Fibroblast of lung (primary cell): Measurements from ENCODE around the gene COX6A1.

Experiments
- EZH2 ChIP-seq: IDR thresholded peaks from 2 replicates; pipeline ENCODE4 v1.5.1; 2012; ENCODE audit warnings: low read length, control low read depth, mild to moderate bottlenecking; ENCODE audit errors: missing control alignments
- TF ChIP-seq, protein P1 (sequence below), 2 donors: IDR thresholded peaks in 1 of 2; conservative IDR thresholded peaks in 1 of 2; 1 replicate in 1 of 2; 2 replicates in 1 of 2; pipeline ENCODE4 v1.5.1; 2011 to 2012; ENCODE audit warnings: low read length in 2 of 2, control low read depth in 1 of 2, inconsistent platforms in 1 of 2, low read depth in 1 of 2, mild to moderate bottlenecking in 1 of 2

- TF ChIP-seq, protein P1, sequence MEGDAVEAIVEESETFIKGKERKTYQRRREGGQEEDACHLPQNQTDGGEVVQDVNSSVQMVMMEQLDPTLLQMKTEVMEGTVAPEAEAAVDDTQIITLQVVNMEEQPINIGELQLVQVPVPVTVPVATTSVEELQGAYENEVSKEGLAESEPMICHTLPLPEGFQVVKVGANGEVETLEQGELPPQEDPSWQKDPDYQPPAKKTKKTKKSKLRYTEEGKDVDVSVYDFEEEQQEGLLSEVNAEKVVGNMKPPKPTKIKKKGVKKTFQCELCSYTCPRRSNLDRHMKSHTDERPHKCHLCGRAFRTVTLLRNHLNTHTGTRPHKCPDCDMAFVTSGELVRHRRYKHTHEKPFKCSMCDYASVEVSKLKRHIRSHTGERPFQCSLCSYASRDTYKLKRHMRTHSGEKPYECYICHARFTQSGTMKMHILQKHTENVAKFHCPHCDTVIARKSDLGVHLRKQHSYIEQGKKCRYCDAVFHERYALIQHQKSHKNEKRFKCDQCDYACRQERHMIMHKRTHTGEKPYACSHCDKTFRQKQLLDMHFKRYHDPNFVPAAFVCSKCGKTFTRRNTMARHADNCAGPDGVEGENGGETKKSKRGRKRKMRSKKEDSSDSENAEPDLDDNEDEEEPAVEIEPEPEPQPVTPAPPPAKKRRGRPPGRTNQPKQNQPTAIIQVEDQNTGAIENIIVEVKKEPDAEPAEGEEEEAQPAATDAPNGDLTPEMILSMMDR (conservative IDR thresholded peaks at IDR 0.05 in 1 of 2, IDR thresholded peaks at IDR 0.05 in 1 of 2; ENCODE audit: low read depth in 1 of 2, low read length in 2 of 2), result no peak
- no peak for TF ChIP-seq EZH2
These were observed 31.0 kb downstream of the COX6A1 start for GRCh38 chr12:120468821-120469449.
